ENCODE data around the gene HSBP1L1. TPM values are rescaled to one million over a fixed set of nuclear protein-coding genes. Genes with fewer than 3 reads are reported as not detected.

The HSBP1L1 gene
- total RNA-seq, 1 experiment from 2014 or later, result 56.8 TPM

GRCh38 chr18:79952456-79952995 lies 11.9 kb upstream of the HSBP1L1 start:
- Histone ChIP-seq H4K20me1 (ENCODE audit: low read length) (peaks cover 3% of the 10 kb centered on the region; the same call in 1 of the 2 replicates), H3K9ac (ENCODE audit: low read length) (peak overlapping the region; percentile 76), H3K36me3 (ENCODE audit: low read depth, low read length) (peaks cover 5% of the 10 kb centered on the region; the same call in 1 of the 2 replicates), H3K27me3 (ENCODE audit: low read length) (no peaks in the 10 kb centered on the region), H3K9me3 (ENCODE audit: low read length) (no peaks in the 10 kb centered on the region), H3K27ac (ENCODE audit: low read length) (no peak overlapping the region), H2AFZ (ENCODE audit: low read length) (peak overlapping the region; percentile 89), H3K4me3 (ENCODE audit: low read length) (peak overlapping the region; percentile 91), H3K79me2 (ENCODE audit: low read length) (peaks cover 36% of the 10 kb centered on the region), H3K4me2 (ENCODE audit: low read length) (peak overlapping the region; percentile 98), H3K4me1 (ENCODE audit: insufficient read depth, low read length) (peaks cover 8% of the 10 kb centered on the region), H3F3A (ENCODE audit: low read length, unreplicated experiment) (no peaks in the 10 kb centered on the region), H3K9me2 (replicated peaks; ENCODE audit: low read length) (no peaks in the 10 kb centered on the region)
- DNase-seq, result no peak
- intact Hi-C loops (cut with micrococcal nuclease), result no loop called here
- CTCF ChIA-PET, result no interaction called here
- POLR2A ChIA-PET (ENCODE audit: unreplicated experiment), result no interaction called here
- TF ChIP-seq EZH2 (IDR thresholded peaks at IDR 0.05; ENCODE audit: low read length, unreplicated experiment) (no peak), CTCF (conservative IDR thresholded peaks at IDR 0.05; ENCODE audit: low read depth, low read length) (no peak), EZH2phosphoT487 (IDR thresholded peaks at IDR 0.05; ENCODE audit: borderline replicate concordance, low read length) (no peak)
- ATAC-seq, result no peak
- no TSS peak for BruUV-seq (replicated peaks)

- H3F3A ChIP-seq (ENCODE audit: low read length, unreplicated experiment), result no peaks in the 10 kb centered on the region
- H3K9me3 ChIP-seq (ENCODE audit: low read length), result no peaks in the 10 kb centered on the region
- H3K36me3 ChIP-seq (ENCODE audit: low read depth, low read length), result peaks cover 5% of the 10 kb centered on the region; the same call in 1 of the 2 replicates
- ATAC-seq, result no peak
- no peaks in the 10 kb centered on the region for H3K9me2 ChIP-seq (replicated peaks; ENCODE audit: low read length)
- intact Hi-C loops (cut with micrococcal nuclease), result no loop called here
- TF ChIP-seq EZH2phosphoT487 (IDR thresholded peaks at IDR 0.05; ENCODE audit: borderline replicate concordance, low read length), result no peak
- H3K27me3 ChIP-seq (ENCODE audit: low read length), result no peaks in the 10 kb centered on the region
- peaks cover 3% of the 10 kb centered on the region; the same call in 1 of the 2 replicates for H4K20me1 ChIP-seq (ENCODE audit: low read length)
- ChIA-PET CTCF (no interaction called here), POLR2A (ENCODE audit: unreplicated experiment) (no interaction called here)
- peaks cover 8% of the 10 kb centered on the region for H3K4me1 ChIP-seq (ENCODE audit: insufficient read depth, low read length)
- H3K27ac ChIP-seq (ENCODE audit: low read length), result no peak overlapping the region
- no peak overlapping the region for H3K4me2 ChIP-seq (ENCODE audit: low read length)
- no peak overlapping the region for H3K9ac ChIP-seq (ENCODE audit: low read length)
- H3K79me2 ChIP-seq (ENCODE audit: low read length), result peaks cover 30% of the 10 kb centered on the region
- BruUV-seq (replicated peaks), result no TSS peak
- H2AFZ ChIP-seq (ENCODE audit: low read length), result no peak overlapping the region
- no peak for DNase-seq
- no peak overlapping the region for H3K4me3 ChIP-seq (ENCODE audit: low read length)
Measured at GRCh38 chr18:79952996-79953559, 11.4 kb upstream of the HSBP1L1 start.

GRCh38 chr18:79953971-79954651 lies 10.3 kb upstream of the HSBP1L1 start:
- intact Hi-C loops (cut with micrococcal nuclease), result no loop called here
- ATAC-seq (no peak), DNase-seq (no peak)
- H3K4me2 ChIP-seq (ENCODE audit: low read length), result no peak overlapping the region
- TF ChIP-seq CTCF (conservative IDR thresholded peaks at IDR 0.05; ENCODE audit: low read depth, low read length), result no peak
- TF ChIP-seq EZH2phosphoT487 (IDR thresholded peaks at IDR 0.05; ENCODE audit: borderline replicate concordance, low read length), result no peak
- TF ChIP-seq EZH2 (IDR thresholded peaks at IDR 0.05; ENCODE audit: low read length, unreplicated experiment), result no peak
- H2AFZ ChIP-seq (ENCODE audit: low read length), result no peak overlapping the region
- H3K27me3 ChIP-seq (ENCODE audit: low read length), result no peaks in the 10 kb centered on the region
- no peaks in the 10 kb centered on the region; the same call in 1 of the 2 replicates for H3K36me3 ChIP-seq (ENCODE audit: low read depth, low read length)
- H4K20me1 ChIP-seq (ENCODE audit: low read length), result peaks cover 3% of the 10 kb centered on the region; the same call in 1 of the 2 replicates
- H3K27ac ChIP-seq (ENCODE audit: low read length), result no peak overlapping the region
- peaks cover 8% of the 10 kb centered on the region for H3K4me1 ChIP-seq (ENCODE audit: insufficient read depth, low read length)
- H3K9ac ChIP-seq (ENCODE audit: low read length), result no peak overlapping the region
- peaks cover 20% of the 10 kb centered on the region for H3K79me2 ChIP-seq (ENCODE audit: low read length)
- no peaks in the 10 kb centered on the region for H3K9me2 ChIP-seq (replicated peaks; ENCODE audit: low read length)
- no peaks in the 10 kb centered on the region for H3F3A ChIP-seq (ENCODE audit: low read length, unreplicated experiment)
- BruUV-seq (replicated peaks), result no TSS peak
- ChIA-PET CTCF (no interaction called here), POLR2A (ENCODE audit: unreplicated experiment) (no interaction called here)
- no peak overlapping the region for H3K4me3 ChIP-seq (ENCODE audit: low read length)
- no peaks in the 10 kb centered on the region for H3K9me3 ChIP-seq (ENCODE audit: low read length)

All from PC-3 (cell line).